ENCODE data around the gene IKZF1. TPM values are rescaled to one million over a fixed set of nuclear protein-coding genes. Genes with fewer than 3 reads are reported as not detected.

IKZF1 gene
- total and polyA plus RNA-seq, 4 donors, result 4.0 to 37.8 (median 18.5) TPM

GRCh38 chr7:50349399-50349798, 44.9 kb downstream of the IKZF1 start:
- WGBS, 2 donors, result 92 to 96% methylated on average over 6 of the region's 6 CpGs
- DNase-seq (no peak), ATAC-seq (ENCODE audit: insufficient read depth, low FRiP score) (no peak)
- Histone ChIP-seq H3K36me3 (ENCODE audit: control insufficient read depth in 4 of 4, insufficient read depth in 4 of 4, low read length in 4 of 4) (no peaks in the 10 kb centered on the region), H3K9ac (ENCODE audit: insufficient read depth in 1 of 2, low read length in 2 of 2) (no peak overlapping the region), H3K27me3 (ENCODE audit: control insufficient read depth in 3 of 3, insufficient read depth in 3 of 3, low read length in 2 of 3) (peaks cover 0 to 4% (median 0%) of the 10 kb centered on the region in 3 donors), H3K9me3 (ENCODE audit: control insufficient read depth in 4 of 4, insufficient read depth in 3 of 4, low read length in 3 of 4) (no peaks in the 10 kb centered on the region), H3K4me1 (ENCODE audit: control insufficient read depth in 5 of 5, insufficient read depth in 5 of 5, low read length in 5 of 5) (no peaks in the 10 kb centered on the region), H3K27ac (ENCODE audit: low read depth in 1 of 2, low read length in 1 of 2) (no peak overlapping the region), H3K4me3 (no peak overlapping the region)
- no peak for TF ChIP-seq CTCF (IDR thresholded peaks at IDR 0.05; ENCODE audit: control extremely low read depth, extremely low read depth)

GRCh38 chr7:50349963-50350944, 45.7 kb downstream of the IKZF1 start:
- Histone ChIP-seq H3K4me1 (ENCODE audit: control insufficient read depth in 5 of 5, insufficient read depth in 5 of 5, low read length in 5 of 5) (no peaks in the 10 kb centered on the region), H3K9me3 (ENCODE audit: control insufficient read depth in 4 of 4, insufficient read depth in 3 of 4, low read length in 3 of 4) (no peaks in the 10 kb centered on the region), H3K9ac (ENCODE audit: insufficient read depth in 1 of 2, low read length in 2 of 2) (no peak overlapping the region), H3K4me3 (no peak overlapping the region), H3K27ac (ENCODE audit: low read depth in 1 of 2, low read length in 1 of 2) (peak overlapping the region in 1 of 2 donors; percentile 16), H3K36me3 (ENCODE audit: control insufficient read depth in 4 of 4, insufficient read depth in 4 of 4, low read length in 4 of 4) (no peaks in the 10 kb centered on the region), H3K27me3 (ENCODE audit: control insufficient read depth in 3 of 3, insufficient read depth in 3 of 3, low read length in 2 of 3) (no peaks in the 10 kb centered on the region)
- 73 to 77% methylated on average over 18 of the region's 18 CpGs for WGBS, 2 donors
- ATAC-seq (ENCODE audit: insufficient read depth, low FRiP score) (no peak), DNase-seq (no peak)
- no peak for TF ChIP-seq CTCF (IDR thresholded peaks at IDR 0.05; ENCODE audit: control extremely low read depth, extremely low read depth)

GRCh38 chr7:50351267-50351666, 46.8 kb downstream of the IKZF1 start:
- no peak for DNase-seq
- WGBS, 2 donors, result 41 to 60% methylated on average over 2 of the region's 2 CpGs
- H3K4me1 ChIP-seq (ENCODE audit: control insufficient read depth in 5 of 5, insufficient read depth in 5 of 5, low read length in 5 of 5), result no peaks in the 10 kb centered on the region
- TF ChIP-seq CTCF (IDR thresholded peaks at IDR 0.05; ENCODE audit: control extremely low read depth, extremely low read depth), result no peak
- peaks cover 0 to 2% (median 0%) of the 10 kb centered on the region in 3 donors for H3K27me3 ChIP-seq (ENCODE audit: control insufficient read depth in 3 of 3, insufficient read depth in 3 of 3, low read length in 2 of 3)
- H3K27ac ChIP-seq (ENCODE audit: low read depth in 1 of 2, low read length in 1 of 2), result no peak overlapping the region
- H3K36me3 ChIP-seq (ENCODE audit: control insufficient read depth in 4 of 4, insufficient read depth in 4 of 4, low read length in 4 of 4), result no peaks in the 10 kb centered on the region
- no peak overlapping the region for H3K9ac ChIP-seq (ENCODE audit: insufficient read depth in 1 of 2, low read length in 2 of 2)
- no peak for ATAC-seq (ENCODE audit: insufficient read depth, low FRiP score)
- no peak overlapping the region for H3K4me3 ChIP-seq
- no peaks in the 10 kb centered on the region for H3K9me3 ChIP-seq (ENCODE audit: control insufficient read depth in 4 of 4, insufficient read depth in 3 of 4, low read length in 3 of 4)

Data from lung (tissue), 12 donors.